ENCODE data around the gene RAD18. TPM values are rescaled to one million over a fixed set of nuclear protein-coding genes. Genes with fewer than 3 reads are reported as not detected.

The RAD18 gene
- total RNA-seq, 4 donors from 2014 or later: 2.5 to 11.0 (median 7.1) TPM

GRCh38 chr3:8975081-8976020 is 12.1 kb upstream of the RAD18 start:
- Histone ChIP-seq H3K4me1 (peaks cover 0 to 5% (median 0%) of the 10 kb centered on the region in 3 donors), H3K27ac (no peak overlapping the region), H3K9me3 (peaks cover 0 to 12% (median 0%) of the 10 kb centered on the region in 3 donors), H3K36me3 (no peaks in the 10 kb centered on the region), H3K27me3 (peaks cover 0 to 59% (median 0%) of the 10 kb centered on the region in 4 donors), H3K4me3 (no peak overlapping the region)
- no peak for DNase-seq
- 71 to 73% methylated on average over 7 to 8 of the region's 11 CpGs for WGBS, 2 donors
- intact Hi-C loops (cut with DNase I): no loop called here
- TF ChIP-seq CTCF (IDR thresholded peaks at IDR 0.05) (no peak), POLR2A (IDR thresholded peaks at IDR 0.05) (no peak)

GRCh38 chr3:8974458-8974857 is 11.2 kb upstream of the RAD18 start:
- intact Hi-C loops (cut with DNase I): no loop called here
- Histone ChIP-seq H3K27ac (no peak overlapping the region), H3K4me1 (peaks cover 0 to 5% (median 0%) of the 10 kb centered on the region in 3 donors), H3K27me3 (peaks cover 0 to 61% (median 0%) of the 10 kb centered on the region in 4 donors), H3K4me3 (no peak overlapping the region), H3K36me3 (no peaks in the 10 kb centered on the region), H3K9me3 (peaks cover 0 to 12% (median 0%) of the 10 kb centered on the region in 3 donors)
- TF ChIP-seq CTCF (IDR thresholded peaks at IDR 0.05) (no peak), POLR2A (IDR thresholded peaks at IDR 0.05) (no peak)
- 79 to 90% methylated on average over 2 of the region's 2 CpGs for WGBS, 2 donors
- DNase-seq: no peak

GRCh38 chr3:8972639-8973038 is 9.4 kb upstream of the RAD18 start:
- 84 to 89% methylated on average over 2 of the region's 2 CpGs for WGBS, 2 donors
- no peak for TF ChIP-seq CTCF (IDR thresholded peaks at IDR 0.05)
- TF ChIP-seq POLR2A (IDR thresholded peaks at IDR 0.05): no peak
- H3K4me3 ChIP-seq: no peak overlapping the region
- no peak overlapping the region for H3K27ac ChIP-seq
- peaks cover 0 to 58% (median 0%) of the 10 kb centered on the region in 4 donors for H3K27me3 ChIP-seq
- intact Hi-C loops (cut with DNase I): no loop called here
- no peaks in the 10 kb centered on the region for H3K9me3 ChIP-seq
- H3K4me1 ChIP-seq: peaks cover 0 to 5% (median 0%) of the 10 kb centered on the region in 3 donors
- DNase-seq: no peak
- H3K36me3 ChIP-seq: no peaks in the 10 kb centered on the region

GRCh38 chr3:8970971-8971589 is 7.8 kb upstream of the RAD18 start:
- intact Hi-C loops (cut with DNase I): no loop called here
- 0 to 3% methylated on average over 7 of the region's 7 CpGs for WGBS, 2 donors
- Histone ChIP-seq H3K27ac (no peak overlapping the region), H3K4me3 (no peak overlapping the region), H3K4me1 (peaks cover 0 to 6% (median 0%) of the 10 kb centered on the region in 3 donors), H3K27me3 (peaks cover 0 to 45% (median 0%) of the 10 kb centered on the region in 4 donors), H3K36me3 (no peaks in the 10 kb centered on the region), H3K9me3 (no peaks in the 10 kb centered on the region)
- TF ChIP-seq CTCF (IDR thresholded peaks at IDR 0.05) (peak; percentile 94 to 100 (median 98)), POLR2A (IDR thresholded peaks at IDR 0.05) (no peak)
- no peak for DNase-seq

- WGBS, 2 donors: 63 to 65% methylated on average over 4 of the region's 4 CpGs
- Histone ChIP-seq H3K27ac (no peak overlapping the region), H3K9me3 (no peaks in the 10 kb centered on the region), H3K27me3 (peaks cover 0 to 35% (median 0%) of the 10 kb centered on the region in 4 donors), H3K4me3 (no peak overlapping the region), H3K36me3 (no peaks in the 10 kb centered on the region), H3K4me1 (peaks cover 0 to 24% (median 2%) of the 10 kb centered on the region in 3 donors)
- intact Hi-C loops (cut with DNase I): loop anchor here (5.0 kb wide), 1 partner anchor 333 kb away; no protein-coding TSS in a partner anchor
- DNase-seq: no peak
- TF ChIP-seq POLR2A (IDR thresholded peaks at IDR 0.05) (no peak), CTCF (IDR thresholded peaks at IDR 0.05) (no peak)
Observed at GRCh38 chr3:8969241-8969640, 6.0 kb upstream of the RAD18 start.
